ENCODE measurements around the gene AP1S2. TPM values are rescaled to one million over a fixed set of nuclear protein-coding genes. Genes with fewer than 3 reads are reported as not detected.

Gene AP1S2
- total and polyA plus RNA-seq, 2 donors, result 38.7 to 45.8 TPM

- no peaks in the 10 kb centered on the region for H3K4me1 ChIP-seq (ENCODE audit: control insufficient read depth in 2 of 2, insufficient read depth in 2 of 2, low read length in 2 of 2)
- no peak overlapping the region for H3K27ac ChIP-seq (ENCODE audit: low read depth in 1 of 2, low read length in 1 of 2)
- no peak for DNase-seq (ENCODE audit: low read depth in 6 of 9, low spot score in 9 of 9)
- no peak overlapping the region for H3K4me3 ChIP-seq (ENCODE audit: low read length in 2 of 2)
- H3K9me3 ChIP-seq (ENCODE audit: control insufficient read depth in 2 of 2, insufficient read depth in 1 of 2, low read length in 1 of 2), result no peaks in the 10 kb centered on the region
- H3K36me3 ChIP-seq (ENCODE audit: control insufficient read depth in 2 of 2, insufficient read depth in 2 of 2, low read length in 1 of 2), result no peaks in the 10 kb centered on the region
- peaks cover 0 to 2% of the 10 kb centered on the region in 2 donors for H3K27me3 ChIP-seq (ENCODE audit: control insufficient read depth in 2 of 2, insufficient read depth in 1 of 2, low read length in 1 of 2)
These were observed 10.0 kb upstream of the AP1S2 start for GRCh38 chrX:15864629-15865028.

- H3K4me1 ChIP-seq (ENCODE audit: control insufficient read depth in 2 of 2, insufficient read depth in 2 of 2, low read length in 2 of 2), result no peaks in the 10 kb centered on the region
- no peak overlapping the region for H3K4me3 ChIP-seq (ENCODE audit: low read length in 2 of 2)
- H3K36me3 ChIP-seq (ENCODE audit: control insufficient read depth in 2 of 2, insufficient read depth in 2 of 2, low read length in 1 of 2), result no peaks in the 10 kb centered on the region
- H3K9me3 ChIP-seq (ENCODE audit: control insufficient read depth in 2 of 2, insufficient read depth in 1 of 2, low read length in 1 of 2), result no peaks in the 10 kb centered on the region
- WGBS, result 90% methylated on average over 3 of the region's 3 CpGs
- H3K27me3 ChIP-seq (ENCODE audit: control insufficient read depth in 2 of 2, insufficient read depth in 1 of 2, low read length in 1 of 2), result peaks cover 0 to 2% of the 10 kb centered on the region in 2 donors
- H3K27ac ChIP-seq (ENCODE audit: low read depth in 1 of 2, low read length in 1 of 2), result no peak overlapping the region
- no peak for DNase-seq (ENCODE audit: low read depth in 6 of 9, low spot score in 9 of 9)
These were observed 9.4 kb upstream of the AP1S2 start for GRCh38 chrX:15864023-15864422.

DNA sequence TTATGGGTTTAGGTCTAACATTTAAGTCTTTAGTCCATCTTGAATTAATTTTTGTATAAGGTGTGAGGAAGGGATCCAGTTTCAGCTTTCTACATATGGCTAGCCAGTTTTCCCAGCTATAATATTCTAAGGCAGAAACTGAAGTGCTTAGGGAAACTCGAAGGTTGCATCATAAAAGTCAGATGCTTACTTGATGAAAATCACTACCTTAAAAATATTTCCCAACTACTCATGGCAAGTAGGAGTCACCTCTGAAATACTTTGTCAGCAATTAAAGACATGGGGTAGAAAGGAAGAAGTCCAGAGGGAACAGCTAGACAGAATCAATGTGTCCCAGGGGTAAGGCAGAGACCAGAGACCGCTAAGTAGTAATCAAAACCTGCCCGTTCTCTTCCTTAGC, 6.3 kb upstream of the AP1S2 start:
- Histone ChIP-seq H3K36me3 (ENCODE audit: control insufficient read depth in 2 of 2, insufficient read depth in 2 of 2, low read length in 1 of 2) (no peaks in the 10 kb centered on the region), H3K4me3 (ENCODE audit: low read length in 2 of 2) (no peak overlapping the region), H3K27ac (ENCODE audit: low read depth in 1 of 2, low read length in 1 of 2) (no peak overlapping the region), H3K27me3 (ENCODE audit: control insufficient read depth in 2 of 2, insufficient read depth in 1 of 2, low read length in 1 of 2) (peaks cover 0 to 4% of the 10 kb centered on the region in 2 donors), H3K9me3 (ENCODE audit: control insufficient read depth in 2 of 2, insufficient read depth in 1 of 2, low read length in 1 of 2) (no peaks in the 10 kb centered on the region), H3K4me1 (ENCODE audit: control insufficient read depth in 2 of 2, insufficient read depth in 2 of 2, low read length in 2 of 2) (no peaks in the 10 kb centered on the region)
- 92% methylated on average over 3 of the region's 3 CpGs for WGBS
- DNase-seq (ENCODE audit: low read depth in 6 of 9, low spot score in 9 of 9), result no peak

DNA sequence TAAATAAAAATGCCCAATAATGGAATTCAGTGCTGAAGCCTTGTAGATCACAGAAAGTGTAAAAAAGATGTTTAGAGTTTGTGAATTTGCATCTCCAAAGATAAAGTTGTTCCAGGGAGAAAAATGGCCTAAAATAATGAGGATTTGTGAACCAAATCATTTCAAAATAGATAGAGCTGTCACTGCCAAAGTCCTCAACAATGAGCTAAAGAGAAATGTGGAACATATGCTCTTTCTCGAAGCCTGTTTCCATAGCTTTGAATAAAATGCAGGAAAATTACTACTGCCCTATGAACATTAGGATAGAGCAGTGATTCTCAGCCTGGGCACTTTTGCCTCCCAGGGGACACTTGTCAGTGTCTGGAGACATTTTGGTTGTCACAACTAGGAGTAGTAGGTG, 3.4 kb upstream of the AP1S2 start:
- peaks cover 0 to 14% of the 10 kb centered on the region in 2 donors for H3K4me1 ChIP-seq (ENCODE audit: control insufficient read depth in 2 of 2, insufficient read depth in 2 of 2, low read length in 2 of 2)
- no peak overlapping the region for H3K4me3 ChIP-seq (ENCODE audit: low read length in 2 of 2)
- H3K36me3 ChIP-seq (ENCODE audit: control insufficient read depth in 2 of 2, insufficient read depth in 2 of 2, low read length in 1 of 2), result no peaks in the 10 kb centered on the region
- DNase-seq (ENCODE audit: low read depth in 6 of 9, low spot score in 9 of 9), result no peak
- no peaks in the 10 kb centered on the region for H3K9me3 ChIP-seq (ENCODE audit: control insufficient read depth in 2 of 2, insufficient read depth in 1 of 2, low read length in 1 of 2)
- WGBS, result 97% methylated on average over 1 of the region's 1 CpG
- no peak overlapping the region for H3K27ac ChIP-seq (ENCODE audit: low read depth in 1 of 2, low read length in 1 of 2)
- H3K27me3 ChIP-seq (ENCODE audit: control insufficient read depth in 2 of 2, insufficient read depth in 1 of 2, low read length in 1 of 2), result peaks cover 0 to 19% of the 10 kb centered on the region in 2 donors

DNA sequence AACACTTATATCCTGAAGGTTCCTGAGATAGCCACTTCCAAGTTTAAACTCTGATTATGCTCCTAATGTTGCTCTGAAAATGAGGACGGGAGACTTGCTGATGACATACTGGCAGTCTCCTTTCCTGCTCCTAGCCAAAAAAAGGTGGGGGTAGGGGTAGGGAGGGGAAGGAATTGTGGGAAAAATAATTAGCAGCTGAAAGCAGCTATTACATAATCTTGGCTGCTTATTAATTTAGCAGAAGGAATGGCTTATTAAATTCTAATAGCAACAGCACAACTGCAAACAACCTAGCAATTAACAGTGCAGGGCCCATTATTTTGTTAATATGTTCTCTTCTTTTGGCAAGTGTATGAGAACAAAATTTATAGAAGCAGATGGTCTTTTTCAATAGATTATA, 2.0 kb upstream of the AP1S2 start:
- Histone ChIP-seq H3K4me1 (ENCODE audit: control insufficient read depth in 2 of 2, insufficient read depth in 2 of 2, low read length in 2 of 2) (peaks cover 0 to 14% of the 10 kb centered on the region in 2 donors), H3K9me3 (ENCODE audit: control insufficient read depth in 2 of 2, insufficient read depth in 1 of 2, low read length in 1 of 2) (no peaks in the 10 kb centered on the region), H3K27me3 (ENCODE audit: control insufficient read depth in 2 of 2, insufficient read depth in 1 of 2, low read length in 1 of 2) (peaks cover 0 to 19% of the 10 kb centered on the region in 2 donors), H3K36me3 (ENCODE audit: control insufficient read depth in 2 of 2, insufficient read depth in 2 of 2, low read length in 1 of 2) (no peaks in the 10 kb centered on the region), H3K4me3 (ENCODE audit: low read length in 2 of 2) (no peak overlapping the region), H3K27ac (ENCODE audit: low read depth in 1 of 2, low read length in 1 of 2) (no peak overlapping the region)
- WGBS, result 57% methylated on average over 1 of the region's 1 CpG
- no peak for DNase-seq (ENCODE audit: low read depth in 6 of 9, low spot score in 9 of 9)

- no peaks in the 10 kb centered on the region for H3K36me3 ChIP-seq (ENCODE audit: control insufficient read depth in 2 of 2, insufficient read depth in 2 of 2, low read length in 1 of 2)
- H3K4me3 ChIP-seq (ENCODE audit: low read length in 2 of 2), result no peak overlapping the region
- H3K4me1 ChIP-seq (ENCODE audit: control insufficient read depth in 2 of 2, insufficient read depth in 2 of 2, low read length in 2 of 2), result peaks cover 0 to 14% of the 10 kb centered on the region in 2 donors
- DNase-seq (ENCODE audit: low read depth in 6 of 9, low spot score in 9 of 9), result no peak
- 19% methylated on average over 4 of the region's 4 CpGs for WGBS
- H3K27me3 ChIP-seq (ENCODE audit: control insufficient read depth in 2 of 2, insufficient read depth in 1 of 2, low read length in 1 of 2), result peaks cover 0 to 19% of the 10 kb centered on the region in 2 donors
- peak overlapping the region in 1 of 2 donors; percentile 96 for H3K27ac ChIP-seq (ENCODE audit: low read depth in 1 of 2, low read length in 1 of 2)
- H3K9me3 ChIP-seq (ENCODE audit: control insufficient read depth in 2 of 2, insufficient read depth in 1 of 2, low read length in 1 of 2), result no peaks in the 10 kb centered on the region
These were observed 1.6 kb upstream of the AP1S2 start for GRCh38 chrX:15856222-15856587.

- 8% methylated on average over 16 of the region's 16 CpGs for WGBS
- peak in 1 of 9 donors; percentile 27 for DNase-seq (ENCODE audit: low read depth in 6 of 9, low spot score in 9 of 9)
These were observed 1.1 kb upstream of the AP1S2 start for GRCh38 chrX:15855568-15856221.

DNA sequence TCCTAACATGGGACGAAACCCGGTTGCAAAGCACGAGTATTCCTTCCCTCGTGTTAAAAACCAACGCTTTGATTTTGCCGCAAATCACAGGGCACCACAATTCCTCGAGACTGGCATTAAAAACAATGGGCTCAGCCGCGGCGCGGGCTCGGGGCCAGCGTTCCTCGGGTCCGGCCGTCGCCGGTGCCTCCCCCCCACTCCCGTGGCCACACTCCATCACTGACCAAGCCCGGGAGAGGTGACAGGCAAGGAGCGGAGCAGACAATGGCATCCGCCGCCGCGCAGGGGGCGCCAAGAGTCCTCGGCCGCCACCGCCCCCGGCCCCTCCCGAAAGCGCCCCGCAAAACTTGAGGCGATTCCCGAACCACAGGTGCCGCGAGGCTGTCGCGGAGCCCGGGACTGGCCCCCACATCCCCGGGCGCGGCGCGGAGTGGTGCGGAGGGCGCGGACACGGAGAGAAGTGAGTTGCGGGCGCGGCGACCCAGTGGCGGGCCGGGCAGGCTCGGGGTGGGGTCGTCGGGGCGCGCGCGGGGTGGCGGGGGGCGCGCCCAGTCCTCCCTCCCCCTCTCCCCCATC, 445 bp downstream of the AP1S2 start:
- Histone ChIP-seq H3K36me3 (ENCODE audit: control insufficient read depth in 2 of 2, insufficient read depth in 2 of 2, low read length in 1 of 2) (peaks cover 0 to 4% of the 10 kb centered on the region in 2 donors), H3K4me1 (ENCODE audit: control insufficient read depth in 2 of 2, insufficient read depth in 2 of 2, low read length in 2 of 2) (peaks cover 0 to 14% of the 10 kb centered on the region in 2 donors), H3K27ac (ENCODE audit: low read depth in 1 of 2, low read length in 1 of 2) (peak overlapping the region in 1 of 2 donors; percentile 76), H3K4me3 (ENCODE audit: low read length in 2 of 2) (peak overlapping the region; percentile 56 to 72), H3K9me3 (ENCODE audit: control insufficient read depth in 2 of 2, insufficient read depth in 1 of 2, low read length in 1 of 2) (no peaks in the 10 kb centered on the region), H3K27me3 (ENCODE audit: control insufficient read depth in 2 of 2, insufficient read depth in 1 of 2, low read length in 1 of 2) (peaks cover 0 to 19% of the 10 kb centered on the region in 2 donors)
- DNase-seq (ENCODE audit: low read depth in 6 of 9, low spot score in 9 of 9), result peak in 5 of 9 donors; percentile 3 to 61 (median 33)
- under 1% methylated on average over 53 of the region's 65 CpGs for WGBS

More at GRCh38 chrX:15855568-15856221, 1.1 kb upstream of the AP1S2 start:
- Histone ChIP-seq H3K27me3 (ENCODE audit: control insufficient read depth in 2 of 2, insufficient read depth in 1 of 2, low read length in 1 of 2) (peaks cover 0 to 19% of the 10 kb centered on the region in 2 donors), H3K4me1 (ENCODE audit: control insufficient read depth in 2 of 2, insufficient read depth in 2 of 2, low read length in 2 of 2) (peaks cover 0 to 14% of the 10 kb centered on the region in 2 donors), H3K27ac (ENCODE audit: low read depth in 1 of 2, low read length in 1 of 2) (peak overlapping the region; percentile 95 to 96), H3K9me3 (ENCODE audit: control insufficient read depth in 2 of 2, insufficient read depth in 1 of 2, low read length in 1 of 2) (no peaks in the 10 kb centered on the region), H3K36me3 (ENCODE audit: control insufficient read depth in 2 of 2, insufficient read depth in 2 of 2, low read length in 1 of 2) (no peaks in the 10 kb centered on the region), H3K4me3 (ENCODE audit: low read length in 2 of 2) (peak overlapping the region; percentile 67 to 73)

DNA sequence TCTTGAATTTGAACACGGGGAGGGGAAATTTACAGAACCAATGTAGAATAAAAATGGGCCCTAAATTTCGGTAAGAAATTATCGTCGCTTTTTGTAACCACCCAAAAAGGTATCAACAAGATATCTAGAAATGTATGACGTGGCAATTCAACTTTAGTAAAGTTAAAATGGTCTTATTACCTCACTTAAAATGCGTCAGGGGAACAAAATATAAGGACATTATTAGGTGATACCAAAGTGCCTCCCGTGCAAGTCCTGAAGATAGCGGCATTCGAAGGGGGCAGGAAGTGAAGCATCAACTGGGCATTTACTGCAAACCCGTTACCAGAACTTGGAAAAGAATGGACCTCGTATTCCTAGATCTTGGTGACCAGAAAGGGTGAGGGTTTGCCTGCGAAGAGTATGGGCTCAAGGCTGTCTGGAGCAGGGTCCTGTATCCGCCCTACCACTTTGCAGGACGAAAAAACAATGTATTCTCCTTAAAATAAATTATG, 980 bp downstream of the AP1S2 start:
- Histone ChIP-seq H3K27ac (ENCODE audit: low read depth in 1 of 2, low read length in 1 of 2) (no peak overlapping the region), H3K4me1 (ENCODE audit: control insufficient read depth in 2 of 2, insufficient read depth in 2 of 2, low read length in 2 of 2) (peaks cover 0 to 14% of the 10 kb centered on the region in 2 donors)
- peak in 2 of 9 donors; percentile 11 to 23 for DNase-seq (ENCODE audit: low read depth in 6 of 9, low spot score in 9 of 9)

More for the DNA sequence above, 980 bp downstream of the AP1S2 start:
- H3K36me3 ChIP-seq (ENCODE audit: control insufficient read depth in 2 of 2, insufficient read depth in 2 of 2, low read length in 1 of 2), result peaks cover 0 to 4% of the 10 kb centered on the region in 2 donors
- peak overlapping the region; percentile 56 to 72 for H3K4me3 ChIP-seq (ENCODE audit: low read length in 2 of 2)
- H3K9me3 ChIP-seq (ENCODE audit: control insufficient read depth in 2 of 2, insufficient read depth in 1 of 2, low read length in 1 of 2), result no peaks in the 10 kb centered on the region
- H3K27me3 ChIP-seq (ENCODE audit: control insufficient read depth in 2 of 2, insufficient read depth in 1 of 2, low read length in 1 of 2), result peaks cover 0 to 19% of the 10 kb centered on the region in 2 donors
- WGBS, result 54% methylated on average over 14 of the region's 14 CpGs
